CD4-positive, alpha-beta memory T cell (primary cell): ENCODE data around the gene OPA3. TPM values are rescaled to one million over a fixed set of nuclear protein-coding genes. Genes with fewer than 3 reads are reported as not detected.

Experiments used
- CTCF ChIA-PET: fragments of 350-600 bp; sonication (Branson Sonifier 250); formaldehyde crosslinking; loops from one replicate; lab custom pipeline; 2021; ENCODE audit warnings: inconsistent platforms; ENCODE audit not compliant: partially characterized antibody; lab: Charles Lee
- POLR2A ChIA-PET: fragments of 350-600 bp; sonication (Branson Sonifier 250); formaldehyde crosslinking; loops from one replicate; lab custom pipeline; 2021; ENCODE audit not compliant: partially characterized antibody; lab: Charles Lee
- DNase-seq, 5 donors: peaks; one replicate each; pipeline versions ENCODE4 v3.0.0 to v3.0.0-alpha.2; 2020 to 2022; ENCODE audit warnings: mixed read lengths in 1 of 5
- H3K27ac ChIP-seq: one replicate; pipeline ENCODE4 v1.7.0; 2013; ENCODE audit warnings: low read depth, low read length
- H3K27me3 ChIP-seq: 2 replicates; pipeline ENCODE4 v1.7.0; 2013; ENCODE audit warnings: mild to moderate bottlenecking, low read length, moderate library complexity; ENCODE audit not compliant: insufficient read depth
- H3K36me3 ChIP-seq: 2 replicates; pipeline ENCODE4 v1.7.0; 2013; ENCODE audit warnings: mild to moderate bottlenecking, low read length, moderate library complexity; ENCODE audit not compliant: insufficient read depth
- H3K4me1 ChIP-seq: 2 replicates; pipeline ENCODE4 v1.7.0; 2013; ENCODE audit warnings: mild to moderate bottlenecking, low read length, moderate library complexity; ENCODE audit not compliant: insufficient read depth
- H3K4me3 ChIP-seq, 2 donors: one replicate each; pipeline ENCODE4 v1.7.0; 2013; ENCODE audit warnings: low read length in 2 of 2, mild to moderate bottlenecking in 1 of 2
- H3K9me3 ChIP-seq, 2 donors: one replicate each; pipeline ENCODE4 v1.7.0; 2013; ENCODE audit warnings: low read length in 2 of 2, control low read depth in 1 of 2; ENCODE audit not compliant: control insufficient read depth in 1 of 2
- H3K27ac Mint-ChIP-seq, 7 donors: one replicate each; pipeline ENCODE4 v1.8.0; 2020 to 2021; ENCODE audit warnings: mixed read lengths in 7 of 7, mild to moderate bottlenecking in 6 of 7, inconsistent platforms in 3 of 7, moderate library complexity in 3 of 7
- H3K27me3 Mint-ChIP-seq, 2 donors: one replicate each; pipeline ENCODE4 v1.8.0; 2020 to 2021; ENCODE audit warnings: mixed read lengths in 2 of 2
- H3K36me3 Mint-ChIP-seq, 2 donors: one replicate each; pipeline ENCODE4 v1.8.0; 2020 to 2021; ENCODE audit warnings: mixed read lengths in 2 of 2, inconsistent platforms in 1 of 2, mild to moderate bottlenecking in 1 of 2
- H3K4me1 Mint-ChIP-seq, 4 donors: one replicate each; pipeline ENCODE4 v1.8.0; 2020 to 2021; ENCODE audit warnings: mixed read lengths in 4 of 4, mild to moderate bottlenecking in 1 of 4
- H3K4me3 Mint-ChIP-seq, 8 donors: one replicate each; pipeline ENCODE4 v1.8.0; 2020 to 2021; ENCODE audit warnings: mixed read lengths in 8 of 8, mild to moderate bottlenecking in 7 of 8, moderate library complexity in 6 of 8, inconsistent platforms in 3 of 8
- H3K9me3 Mint-ChIP-seq, 8 donors: one replicate each; pipeline ENCODE4 v1.8.0; 2020 to 2021; ENCODE audit warnings: mixed read lengths in 8 of 8, mild to moderate bottlenecking in 5 of 8, inconsistent platforms in 3 of 8, moderate library complexity in 1 of 8
- intact Hi-C: fragments of 100-400 bp; cut with micrococcal nuclease; formaldehyde crosslinking; loops from one replicate; pipeline ENCODE4 v1.15.1; 2023
- polyA plus RNA-seq, 2 donors: library from polyadenylated mRNA; unstranded; fragments of 300-500 nt; fragmentation: Illumina TruSeq; gene quantifications; one replicate each; pipeline ENCODE4 v1.2.3, GENCODE V29; 2021
- total RNA-seq, 2 experiments: library from RNA; stranded (reverse); gene quantifications; one replicate each; pipeline ENCODE4 v1.2.3, GENCODE V29; 2021

Gene OPA3
- total and polyA plus RNA-seq, 4 experiments from 2014 or later = 4.4 to 12.9 (median 10.3) TPM

DNA sequence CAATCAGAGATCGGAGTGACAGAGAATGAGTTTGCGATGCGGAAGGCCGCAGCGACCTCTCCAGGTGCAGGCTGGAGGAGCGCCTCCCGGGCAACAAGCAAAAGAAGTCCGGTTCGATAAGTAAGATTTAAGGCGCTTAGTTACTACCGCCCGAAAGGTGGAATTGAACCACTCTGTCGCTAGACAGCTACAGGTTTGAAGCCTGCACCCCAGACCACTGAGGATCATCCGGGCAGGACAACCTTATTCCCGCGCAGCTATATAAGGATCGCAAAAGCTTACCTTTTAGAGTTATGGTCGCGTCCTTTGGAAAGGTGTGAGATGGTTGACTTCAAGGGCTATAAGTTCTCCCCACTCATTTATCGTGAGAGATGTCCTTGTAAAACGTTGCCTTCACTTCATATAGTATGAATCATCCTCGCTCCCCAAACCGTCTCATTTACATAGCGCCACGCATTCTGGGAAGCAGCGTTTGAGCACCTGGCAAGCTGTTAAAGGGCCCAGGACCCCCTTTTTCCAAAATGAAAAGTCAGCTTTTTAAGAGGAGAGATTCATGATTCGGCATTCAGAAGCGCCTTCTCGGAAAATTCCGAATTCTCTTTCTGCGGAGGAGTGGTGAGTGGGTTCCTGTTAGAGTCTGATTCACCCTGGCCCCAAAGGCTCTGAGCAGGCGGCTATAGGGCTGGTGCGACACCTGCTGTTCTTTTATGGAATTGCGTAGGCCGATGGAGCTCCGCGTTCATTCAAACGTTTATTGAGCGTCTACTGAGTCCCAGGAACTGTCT is 106.0 kb downstream of the OPA3 start:
- Mint-ChIP-seq H3K4me3 (peak overlapping the region; percentile 62 to 93 (median 84)), H3K4me1 (peaks cover 25 to 46% (median 28%) of the 10 kb centered on the region in 4 donors), H3K36me3 (peaks cover 0 to 15% of the 10 kb centered on the region in 2 donors), H3K9me3 (peaks cover 0 to 58% (median 0%) of the 10 kb centered on the region in 8 donors), H3K27ac (peak overlapping the region; percentile 97 to 99 (median 98)), H3K27me3 (peaks cover 1% of the 10 kb centered on the region in 2 donors)
- Histone ChIP-seq H3K4me1 (peaks cover 14% of the 10 kb centered on the region), H3K27me3 (no peaks in the 10 kb centered on the region), H3K4me3 (peak overlapping the region; percentile 51 to 74), H3K36me3 (no peaks in the 10 kb centered on the region), H3K27ac (peak overlapping the region; percentile 93), H3K9me3 (no peaks in the 10 kb centered on the region)
- peak; percentile 91 to 92 (median 91) for DNase-seq
- ChIA-PET POLR2A (interaction anchor here (0.6 to 5.6 kb wide), 28 partner anchors 9 to 408 kb away, joined by 3 to 202 read pairs (median 4); partner anchors contain the start of genes ERCC1, FOSB, IRF2BP1 and OPA3), CTCF (interaction anchor here (0.7 to 16.8 kb wide), 27 partner anchors 9 to 408 kb away, joined by 3 to 487 read pairs (median 6); partner anchors contain the start of genes ERCC1, FOSB, IRF2BP1 and PPM1N)
- intact Hi-C loops = loop anchor here (1.0 kb wide), 6 partner anchors 9 to 55 kb away; partner anchors contain the start of gene ERCC1

DNA sequence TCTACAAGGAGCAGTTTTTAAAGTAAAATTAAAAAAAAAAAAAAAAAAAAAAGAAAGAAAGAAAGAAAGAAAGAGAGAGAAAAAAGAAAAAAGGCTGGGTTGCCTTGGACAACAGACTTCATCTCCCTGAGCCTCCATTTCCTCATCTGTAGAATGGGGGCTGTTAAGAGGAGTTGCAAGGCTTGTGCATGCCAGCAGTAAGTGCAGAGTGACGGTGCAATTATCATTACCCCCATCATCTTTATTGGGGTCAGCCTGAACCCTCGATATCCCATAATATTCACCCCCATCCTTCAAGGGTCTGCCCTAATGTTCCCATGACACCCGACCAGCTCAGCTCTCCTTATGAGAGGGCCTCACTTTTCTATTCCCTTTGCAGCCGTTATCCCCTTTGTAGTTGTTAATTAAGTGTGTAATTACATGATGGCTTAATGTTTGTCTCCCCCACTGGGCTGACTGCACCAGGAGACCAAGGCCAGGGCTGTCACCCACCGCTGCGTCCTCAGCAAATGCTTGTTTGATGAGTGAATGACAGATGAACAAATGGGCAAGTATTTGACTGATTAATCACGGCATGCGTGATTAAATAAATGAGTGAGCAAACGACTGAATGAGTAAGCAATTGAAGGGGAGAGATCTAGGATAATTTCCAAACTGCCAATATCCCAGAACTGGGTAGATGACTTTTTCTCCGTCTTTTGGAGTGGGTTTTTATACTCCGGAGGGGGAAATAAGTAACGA is 106.7 kb downstream of the OPA3 start:
- Histone ChIP-seq H3K27me3 (no peaks in the 10 kb centered on the region), H3K4me3 (peak overlapping the region; percentile 51 to 74), H3K36me3 (no peaks in the 10 kb centered on the region), H3K27ac (peak overlapping the region; percentile 93), H3K4me1 (peaks cover 14% of the 10 kb centered on the region), H3K9me3 (no peaks in the 10 kb centered on the region)
- H3K4me3 Mint-ChIP-seq = peak overlapping the region; percentile 62 to 93 (median 84)
- ChIA-PET CTCF (interaction anchor here (0.7 to 16.8 kb wide), 22 partner anchors 9 to 408 kb away, joined by 3 to 487 read pairs (median 8); partner anchors contain the start of genes ERCC1, FOSB, IRF2BP1 and PPM1N), POLR2A (interaction anchor here (0.6 to 5.6 kb wide), 21 partner anchors 10 to 228 kb away, joined by 3 to 202 read pairs (median 5); partner anchors contain the start of genes ERCC1, FOSB and OPA3)
- peaks cover 1% of the 10 kb centered on the region in 2 donors for H3K27me3 Mint-ChIP-seq
- H3K27ac Mint-ChIP-seq = peak overlapping the region; percentile 97 to 99 (median 98)
- peaks cover 25 to 50% (median 29%) of the 10 kb centered on the region in 4 donors for H3K4me1 Mint-ChIP-seq
- peaks cover 0 to 64% (median 0%) of the 10 kb centered on the region in 8 donors for H3K9me3 Mint-ChIP-seq
- peaks cover 1 to 18% of the 10 kb centered on the region in 2 donors for H3K36me3 Mint-ChIP-seq
- peak in 1 of 5 donors; percentile 74 for DNase-seq
- intact Hi-C loops = loop anchor here (1.0 kb wide), 5 partner anchors 9 to 55 kb away; partner anchors contain the start of gene ERCC1

Other genes starting within 250 kb of the OPA3 start
- not detected for gene KLC3, start 244.1 kb downstream of the OPA3 start, total RNA-seq
- not detected for gene KLC3, start 244.1 kb downstream of the OPA3 start, polyA plus RNA-seq
- gene ERCC2, start 214.2 kb downstream of the OPA3 start, total RNA-seq = 10 to 100 TPM; 17.9 to 19.3 TPM
- 1 to 10 TPM; 5.1 to 9.2 TPM for gene ERCC2, start 214.2 kb downstream of the OPA3 start, polyA plus RNA-seq
- 10 to 100 TPM; 10.3 to 13.0 TPM for gene PPP1R13L, start 179.7 kb downstream of the OPA3 start, total RNA-seq
- under 1 TPM; 0.66 to 0.76 TPM for gene PPP1R13L, start 179.7 kb downstream of the OPA3 start, polyA plus RNA-seq
- gene POLR1G, start 178.2 kb downstream of the OPA3 start, total RNA-seq = 1 to 10 TPM; 2.0 to 2.9 TPM
- gene POLR1G, start 178.2 kb downstream of the OPA3 start, polyA plus RNA-seq = 1 to 10 TPM; 1.2 to 8.4 TPM
- 10 to 100 TPM; 46.6 to 46.9 TPM for gene ERCC1, start 160.9 kb downstream of the OPA3 start, total RNA-seq
- gene ERCC1, start 160.9 kb downstream of the OPA3 start, polyA plus RNA-seq = 10 to 100 TPM; 36.2 to 38.3 TPM
- gene FOSB, start 116.8 kb downstream of the OPA3 start, total RNA-seq = 1 to 10 TPM; 4.2 to 4.7 TPM
- 10 to 100 TPM; 12.5 to 17.1 TPM for gene FOSB, start 116.8 kb downstream of the OPA3 start, polyA plus RNA-seq
- 1 to 10 TPM in 1 of 2 experiments, under 1 TPM in 1; 0.14 to 1.1 TPM for gene RTN2, start 87.8 kb downstream of the OPA3 start, total RNA-seq
- gene RTN2, start 87.8 kb downstream of the OPA3 start, polyA plus RNA-seq = under 1 TPM in 1 of 2 donors, not detected in 1; 0.48 TPM
- 1 to 10 TPM; 5.8 to 7.9 TPM for gene PPM1N, start 86.4 kb downstream of the OPA3 start, total RNA-seq
- gene PPM1N, start 86.4 kb downstream of the OPA3 start, polyA plus RNA-seq = 1 to 10 TPM; 3.7 to 4.0 TPM
- gene VASP, start 77.3 kb downstream of the OPA3 start, total RNA-seq = 10 to 100 TPM; 89.8 to 92.8 TPM
- gene VASP, start 77.3 kb downstream of the OPA3 start, polyA plus RNA-seq = 10 to 100 TPM; 49.1 to 53.4 TPM
- not detected for gene GPR4, start 17.4 kb upstream of the OPA3 start, total RNA-seq
- not detected for gene GPR4, start 17.4 kb upstream of the OPA3 start, polyA plus RNA-seq
- gene EML2, start 54.6 kb upstream of the OPA3 start, total RNA-seq = 10 to 100 TPM; 76.7 to 78.0 TPM
- 10 to 100 TPM; 11.0 to 20.8 TPM for gene EML2, start 54.6 kb upstream of the OPA3 start, polyA plus RNA-seq
- 1 to 10 TPM; 6.1 to 6.4 TPM for gene GIPR, start 83.4 kb upstream of the OPA3 start, total RNA-seq
- gene GIPR, start 83.4 kb upstream of the OPA3 start, polyA plus RNA-seq = under 1 TPM in 1 of 2 donors, not detected in 1; 0.12 TPM
- gene SNRPD2, start 107.2 kb upstream of the OPA3 start, total RNA-seq = 100 to 1,000 TPM; 380 to 406 TPM
- gene SNRPD2, start 107.2 kb upstream of the OPA3 start, polyA plus RNA-seq = 1,000 to 10,000 TPM in 1 of 2 donors, 100 to 1,000 TPM in 1; 956 to 1,238 TPM
- gene QPCTL, start 107.9 kb upstream of the OPA3 start, total RNA-seq = 10 to 100 TPM; 10.8 to 11.4 TPM
- 1 to 10 TPM in 1 of 2 donors, under 1 TPM in 1; 0.94 to 1.5 TPM for gene QPCTL, start 107.9 kb upstream of the OPA3 start, polyA plus RNA-seq
- 10 to 100 TPM; 33.1 to 37.3 TPM for gene FBXO46, start 146.1 kb upstream of the OPA3 start, total RNA-seq
- gene FBXO46, start 146.1 kb upstream of the OPA3 start, polyA plus RNA-seq = 10 to 100 TPM in 1 of 2 donors, 1 to 10 TPM in 1; 3.7 to 17.2 TPM
- not detected for gene MEIOSIN, start 148.6 kb upstream of the OPA3 start, total RNA-seq
- not detected for gene MEIOSIN, start 148.6 kb upstream of the OPA3 start, polyA plus RNA-seq
- gene SIX5, start 184.4 kb upstream of the OPA3 start, total RNA-seq = 1 to 10 TPM; 1.5 to 1.7 TPM
- under 1 TPM in 1 of 2 donors, not detected in 1; 0.08 TPM for gene SIX5, start 184.4 kb upstream of the OPA3 start, polyA plus RNA-seq
- gene DMPK, start 197.7 kb upstream of the OPA3 start, total RNA-seq = 10 to 100 TPM; 30.8 to 32.9 TPM
- gene DMPK, start 197.7 kb upstream of the OPA3 start, polyA plus RNA-seq = 1 to 10 TPM in 1 of 2 donors, not detected in 1; 1.3 TPM
- 10 to 100 TPM; 49.3 to 52.6 TPM for gene DMWD, start 208.0 kb upstream of the OPA3 start, total RNA-seq
- 10 to 100 TPM in 1 of 2 donors, 1 to 10 TPM in 1; 6.9 to 11.7 TPM for gene DMWD, start 208.0 kb upstream of the OPA3 start, polyA plus RNA-seq
- gene RSPH6A, start 230.5 kb upstream of the OPA3 start, total RNA-seq = under 1 TPM; 0.29 to 0.39 TPM
- gene RSPH6A, start 230.5 kb upstream of the OPA3 start, polyA plus RNA-seq = not detected